Kidney (tissue), 14 donors: ENCODE results near the gene ZNF69. TPM values are rescaled to one million over a fixed set of nuclear protein-coding genes. Genes with fewer than 3 reads are reported as not detected.
A peak's percentile ranks its signal among the peaks of the same experiment; 100 is the strongest.
"Not testable (repeated sequence)": the region's sequence is repeated elsewhere in the genome, so short reads cannot be mapped to it uniquely, and the experiment has no call there.

Experiments used
- DNase-seq, 5 donors: peaks; one replicate each; pipeline ENCODE4 v3.0.0-alpha.2; 2013 to 2020
- FAIRE-seq: peaks from 2 replicates; lab custom pipeline; 2012; peaks lifted over from hg19 to GRCh38; lab: Jason Lieb, UNC
- H3K27ac ChIP-seq, 2 donors: one replicate each; pipeline ENCODE4 v1.7.0; 2013; ENCODE audit warnings: low read depth in 2 of 2, low read length in 2 of 2, inconsistent platforms in 1 of 2
- H3K27me3 ChIP-seq: one replicate; pipeline ENCODE4 v1.7.1; 2013; ENCODE audit warnings: low read length, inconsistent platforms; ENCODE audit not compliant: control insufficient read depth, insufficient read depth
- H3K36me3 ChIP-seq, 3 donors: one replicate each; pipeline versions ENCODE4 v1.7.0 to v1.7.1; 2013; ENCODE audit warnings: low read length in 3 of 3, control low read depth in 1 of 3, inconsistent platforms in 1 of 3; ENCODE audit not compliant: insufficient read depth in 3 of 3, control insufficient read depth in 2 of 3
- H3K4me1 ChIP-seq, 3 donors: one replicate each; pipeline versions ENCODE4 v1.7.0 to v1.7.1; 2013; ENCODE audit warnings: low read length in 3 of 3, inconsistent platforms in 1 of 3, low read depth in 1 of 3; ENCODE audit not compliant: control insufficient read depth in 2 of 3, insufficient read depth in 2 of 3
- H3K4me3 ChIP-seq, 3 donors: one replicate each; pipeline versions ENCODE4 v1.7.0 to v1.8.1; 2013; ENCODE audit warnings: low read length in 3 of 3, control low read depth in 1 of 3, inconsistent platforms in 1 of 3
- H3K9ac ChIP-seq, 3 donors: one replicate each; pipeline versions ENCODE4 v1.7.0 to v1.7.1; 2013; ENCODE audit warnings: low read length in 3 of 3, control low read depth in 1 of 3, inconsistent platforms in 1 of 3
- H3K9me3 ChIP-seq, 3 donors: one replicate each; pipeline versions ENCODE4 v1.7.0 to v1.7.1; 2013; ENCODE audit warnings: low read length in 3 of 3, control low read depth in 1 of 3, inconsistent platforms in 1 of 3; ENCODE audit not compliant: control insufficient read depth in 2 of 3, insufficient read depth in 1 of 3
- CTCF ChIP-seq: IDR thresholded peaks from 3 replicates; pipeline ENCODE4 v1.5.1; 2012; ENCODE audit warnings: mild to moderate bottlenecking, moderate library complexity, borderline replicate concordance; ENCODE audit not compliant: insufficient read depth; ENCODE audit errors: extremely low read depth
- intact Hi-C: fragments of 100-400 bp; cut with DNase I; formaldehyde crosslinking; loops from one replicate; pipeline ENCODE4 v1.11.1; 2022
- polyA plus RNA-seq: library from polyadenylated mRNA; stranded (reverse); fragments of 350-450 nt; fragmentation: Illumina TruSeq; extraction: RNeasy Lipid Tissue Mini Kit (QIAGEN cat#74804); gene quantifications from one replicate; pipeline ENCODE4 v1.2.3, GENCODE V29; 2014; ENCODE audit warnings: low read depth, low replicate concordance; ENCODE audit not compliant: insufficient read depth
- total RNA-seq: library from RNA; stranded (reverse); fragmentation: NEBNext Ultra II Directional; extraction: Animal tissue kit (Norgen Biotek cat#: 25700); gene quantifications from one replicate; pipeline ENCODE4 v1.2.1, GENCODE V29; 2021
- donor health status: control.
- donor health status: control.
- donor health status: control.
- donor health status: control.
- donor health status: control.
- donor health status: DM: yes; HTN: yes; CAD: no.
- donor health status: Normal renal cell carcinoma (clear cell type).

The ZNF69 gene
- total and polyA plus RNA-seq, 2 donors from 2014 or later = 7.8 to 16.4 TPM

GRCh38 chr19:11931051-11931450 is 43.5 kb downstream of the ZNF69 start:
- no peak for TF ChIP-seq CTCF
- H3K27ac ChIP-seq = no peak overlapping the region
- intact Hi-C loops = no loop called here
- no peak for FAIRE-seq
- peaks cover 0 to 5% (median 0%) of the 10 kb centered on the region in 3 donors for H3K4me1 ChIP-seq
- H3K27me3 ChIP-seq = no peaks in the 10 kb centered on the region
- DNase-seq = no peak
- H3K4me3 ChIP-seq = no peak overlapping the region
- no peak overlapping the region for H3K9ac ChIP-seq
- H3K36me3 ChIP-seq = peaks cover 0 to 8% (median 0%) of the 10 kb centered on the region in 3 donors
- H3K9me3 ChIP-seq = peaks cover 0 to 4% (median 2%) of the 10 kb centered on the region in 3 donors

- no peak for FAIRE-seq
- TF ChIP-seq CTCF = no peak
- H3K36me3 ChIP-seq = peaks cover 0 to 8% (median 0%) of the 10 kb centered on the region in 3 donors
These were observed 43.9 kb downstream of the ZNF69 start for GRCh38 chr19:11931513-11931912.

DNA sequence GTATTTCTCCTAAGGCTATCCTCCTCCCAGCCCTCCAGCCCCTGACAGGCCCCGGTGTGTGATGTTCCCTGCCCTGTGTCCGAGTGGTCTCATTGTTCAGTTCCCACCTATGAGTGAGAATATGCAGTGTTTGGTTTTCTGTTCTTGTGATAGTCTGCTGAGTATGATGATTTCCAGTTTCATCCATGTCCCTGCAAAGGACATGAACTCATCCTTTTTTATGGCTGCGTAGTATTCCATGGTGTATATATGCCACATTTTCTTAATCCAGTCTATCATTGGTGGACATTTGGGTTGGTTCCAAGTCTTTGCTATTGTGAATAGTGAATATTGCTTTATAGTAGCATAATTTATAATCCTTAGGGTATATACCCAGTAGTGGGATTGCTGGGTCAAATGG is 48.2 kb downstream of the ZNF69 start:
- H3K4me3 ChIP-seq, H3K27me3 ChIP-seq, FAIRE-seq, DNase-seq, H3K36me3 ChIP-seq, H3K9me3 ChIP-seq, H3K4me1 ChIP-seq, H3K27ac ChIP-seq, intact Hi-C loops, H3K9ac ChIP-seq: not testable (repeated sequence)

More at GRCh38 chr19:11931513-11931912, 43.9 kb downstream of the ZNF69 start:
- Histone ChIP-seq H3K9me3 (peaks cover 0 to 4% (median 2%) of the 10 kb centered on the region in 3 donors), H3K27ac (no peak overlapping the region), H3K4me3 (no peak overlapping the region), H3K9ac (no peak overlapping the region), H3K27me3 (no peaks in the 10 kb centered on the region), H3K4me1 (peaks cover 0 to 5% (median 0%) of the 10 kb centered on the region in 3 donors)
- no peak for DNase-seq
- intact Hi-C loops = no loop called here

GRCh38 chr19:11938383-11938782 is 50.8 kb downstream of the ZNF69 start:
- H3K27me3 ChIP-seq, H3K4me1 ChIP-seq, H3K27ac ChIP-seq, FAIRE-seq, intact Hi-C loops, H3K9ac ChIP-seq, DNase-seq, H3K4me3 ChIP-seq: not testable (repeated sequence)
- H3K36me3 ChIP-seq = peaks cover 0 to 18% (median 2%) of the 10 kb centered on the region in 3 donors
- H3K9me3 ChIP-seq = peaks cover 0 to 24% (median 16%) of the 10 kb centered on the region in 3 donors

DNA sequence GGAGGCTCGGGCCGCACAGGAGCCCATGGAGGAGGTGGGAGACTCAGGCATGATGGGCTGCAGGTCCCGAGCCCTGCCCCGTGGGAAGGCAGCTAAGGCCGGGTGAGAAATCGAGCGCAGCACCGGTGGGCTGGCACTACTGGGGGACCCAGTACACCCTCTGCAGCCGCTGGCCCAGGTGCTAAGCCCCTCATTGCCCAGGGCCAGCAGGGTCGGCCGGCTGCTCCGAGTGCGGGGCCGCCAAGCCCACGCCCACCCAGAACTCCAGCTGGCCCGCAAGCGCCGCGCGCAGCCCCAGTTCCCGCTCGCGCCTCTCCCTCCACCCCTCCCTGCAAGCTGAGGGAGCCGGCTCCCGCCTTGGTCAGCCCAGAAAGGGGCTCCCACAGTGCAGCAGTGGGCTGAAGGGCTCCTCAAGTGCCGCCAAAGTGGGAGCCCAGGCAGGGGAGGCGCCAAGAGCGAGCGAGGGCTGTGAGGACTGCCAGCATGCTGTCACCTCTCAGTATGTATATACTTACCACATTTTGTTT is 53.8 kb downstream of the ZNF69 start:
- Histone ChIP-seq H3K36me3 (peaks cover 0 to 13% (median 8%) of the 10 kb centered on the region in 3 donors), H3K9me3 (peaks cover 0 to 50% (median 40%) of the 10 kb centered on the region in 3 donors)
- H3K4me1 ChIP-seq, H3K4me3 ChIP-seq, H3K27ac ChIP-seq, FAIRE-seq, intact Hi-C loops, H3K27me3 ChIP-seq, H3K9ac ChIP-seq: not testable (repeated sequence)
- peak in 1 of 5 donors; percentile 57 for DNase-seq
